Muscle of arm (tissue), 12 donors: ENCODE data around the gene TBC1D16. TPM values are rescaled to one million over a fixed set of nuclear protein-coding genes. Genes with fewer than 3 reads are reported as not detected.
"Not testable (repeated sequence)": the region's sequence is repeated elsewhere in the genome, so short reads cannot be mapped to it uniquely, and the experiment has no call there.

ENCODE experiments used
- DNase-seq: peaks from one replicate; pipeline ENCODE4 v3.0.0-alpha.2; 2013
- polyA plus RNA-seq, 12 donors: library from polyadenylated mRNA; unstranded; fragments of 120-200 nt; gene quantifications; one replicate each; pipeline ENCODE4 v1.2.1, GENCODE V29; 2013; ENCODE audit not compliant: insufficient read length in 12 of 12

TBC1D16 gene
- polyA plus RNA-seq, 12 donors: 24.9 to 35.8 (median 27.8) TPM; not detected in 1

GRCh38 chr17:80006339-80006720, 29.3 kb downstream of the TBC1D16 start:
- DNase-seq: no peak

GRCh38 chr17:80005360-80006338, 30.0 kb downstream of the TBC1D16 start:
- no peak for DNase-seq

GRCh38 chr17:80003969-80004368, 31.7 kb downstream of the TBC1D16 start:
- no peak for DNase-seq

GRCh38 chr17:80002690-80003490, 32.8 kb downstream of the TBC1D16 start:
- DNase-seq: no peak

- no peak for DNase-seq
These were observed 33.5 kb downstream of the TBC1D16 start for GRCh38 chr17:80002070-80002641.

- no peak for DNase-seq
These were observed 34.5 kb downstream of the TBC1D16 start for GRCh38 chr17:80000981-80001775.

GRCh38 chr17:80000136-80000535, 35.5 kb downstream of the TBC1D16 start:
- no peak for DNase-seq

GRCh38 chr17:79997011-79997660, 38.5 kb downstream of the TBC1D16 start:
- no peak for DNase-seq

- DNase-seq: no peak
These were observed 39.4 kb downstream of the TBC1D16 start for GRCh38 chr17:79996291-79996690.

GRCh38 chr17:79995696-79996095, 40.0 kb downstream of the TBC1D16 start:
- no peak for DNase-seq

GRCh38 chr17:79994602-79995001, 41.1 kb downstream of the TBC1D16 start:
- DNase-seq: no peak

GRCh38 chr17:79994228-79994569, 41.5 kb downstream of the TBC1D16 start:
- not testable (repeated sequence) for DNase-seq

GRCh38 chr17:79993390-79994227, 42.1 kb downstream of the TBC1D16 start:
- peak; percentile 53 for DNase-seq

- no peak for DNase-seq
These were observed 42.9 kb downstream of the TBC1D16 start for GRCh38 chr17:79992649-79993389.

GRCh38 chr17:79991924-79992648, 43.6 kb downstream of the TBC1D16 start:
- peak; percentile 56 for DNase-seq

- DNase-seq: peak; percentile 71
These were observed 44.3 kb downstream of the TBC1D16 start for GRCh38 chr17:79991140-79991923.

- no peak for DNase-seq
These were observed 45.0 kb downstream of the TBC1D16 start for GRCh38 chr17:79990704-79991103.
